Astrocyte (in vitro differentiated cells and primary cell): ENCODE data around the gene CDH23. TPM values are rescaled to one million over a fixed set of nuclear protein-coding genes. Genes with fewer than 3 reads are reported as not detected.

ENCODE experiments used
- DNase-seq: peaks from one replicate; pipeline ENCODE4 v3.0.0-alpha.2; 2010; ENCODE audit warnings: low read depth
- FAIRE-seq: peaks from 2 replicates; lab custom pipeline; 2011; peaks lifted over from hg19 to GRCh38; lab: Jason Lieb, UNC
- H2AFZ ChIP-seq: 2 replicates; pipeline ENCODE4 v1.6.0; 2012; ENCODE audit warnings: low read depth, low read length, inconsistent platforms
- H3K27ac ChIP-seq: 2 replicates; pipeline ENCODE4 v1.5.1; 2011; ENCODE audit warnings: low read depth, low read length, inconsistent platforms
- H3K27me3 ChIP-seq: 2 replicates; pipeline ENCODE4 v1.6.0; 2011; ENCODE audit warnings: low read length, inconsistent platforms; ENCODE audit not compliant: insufficient read depth
- H3K36me3 ChIP-seq: 2 replicates; pipeline ENCODE4 v1.5.1; 2011; ENCODE audit warnings: low read length, inconsistent platforms; ENCODE audit not compliant: insufficient read depth
- H3K4me1 ChIP-seq: 2 replicates; pipeline ENCODE4 v1.5.1; 2011; ENCODE audit warnings: low read length, inconsistent platforms; ENCODE audit not compliant: insufficient read depth
- H3K4me2 ChIP-seq: 2 replicates; pipeline ENCODE4 v1.6.0; 2012; ENCODE audit warnings: low read length, inconsistent platforms
- H3K4me3 ChIP-seq: 2 replicates; pipeline ENCODE4 v1.5.1; 2011; ENCODE audit warnings: low read depth, mild to moderate bottlenecking, low read length, inconsistent platforms; ENCODE audit not compliant: insufficient read depth
- H3K79me2 ChIP-seq: 2 replicates; pipeline ENCODE4 v1.6.0; 2012; ENCODE audit warnings: mild to moderate bottlenecking, low read length, inconsistent platforms; ENCODE audit not compliant: insufficient read depth
- H3K9ac ChIP-seq: 2 replicates; pipeline ENCODE4 v1.6.0; 2012; ENCODE audit warnings: mild to moderate bottlenecking, low read length, inconsistent platforms
- H3K9me3 ChIP-seq: 2 replicates; pipeline ENCODE4 v1.5.1; 2012; ENCODE audit warnings: low read depth, mild to moderate bottlenecking, low read length, inconsistent platforms; ENCODE audit not compliant: insufficient read depth
- H4K20me1 ChIP-seq: 2 replicates; pipeline ENCODE4 v1.6.0; 2012; ENCODE audit warnings: low read length, inconsistent platforms; ENCODE audit not compliant: insufficient read depth
- H3K27ac Mint-ChIP-seq: one replicate; pipeline ENCODE4 v1.8.0; 2021; ENCODE audit warnings: mild to moderate bottlenecking, mixed read lengths; ENCODE audit not compliant: unreplicated experiment
- H3K27me3 Mint-ChIP-seq: one replicate; pipeline ENCODE4 v1.8.0; 2021; ENCODE audit warnings: low read depth, mixed read lengths; ENCODE audit not compliant: unreplicated experiment
- H3K36me3 Mint-ChIP-seq: one replicate; pipeline ENCODE4 v1.8.0; 2021; ENCODE audit warnings: low read depth, mixed read lengths; ENCODE audit not compliant: unreplicated experiment
- H3K4me1 Mint-ChIP-seq: one replicate; pipeline ENCODE4 v1.8.0; 2021; ENCODE audit warnings: low read depth, mixed read lengths; ENCODE audit not compliant: unreplicated experiment
- H3K4me3 Mint-ChIP-seq: one replicate; pipeline ENCODE4 v1.8.0; 2021; ENCODE audit warnings: mild to moderate bottlenecking, moderate library complexity, mixed read lengths; ENCODE audit not compliant: unreplicated experiment
- H3K9me3 Mint-ChIP-seq: one replicate; pipeline ENCODE4 v1.8.0; 2021; ENCODE audit warnings: mild to moderate bottlenecking, mixed read lengths; ENCODE audit not compliant: unreplicated experiment
- CTCF ChIP-seq: IDR thresholded peaks from 2 replicates; pipeline ENCODE4 v1.5.1; 2011; ENCODE audit warnings: low read depth, mild to moderate bottlenecking, inconsistent platforms, low read length, moderate library complexity; ENCODE audit not compliant: insufficient read depth
- EZH2 ChIP-seq: IDR thresholded peaks from 2 replicates; pipeline ENCODE4 v1.6.1; 2012; ENCODE audit warnings: mild to moderate bottlenecking, low read length, inconsistent platforms; ENCODE audit not compliant: insufficient read depth
- total RNA-seq: library from RNA; stranded (reverse); gene quantifications from 2 replicates; pipeline ENCODE4 v1.2.1, GENCODE V29; 2021

CDH23 gene
- total RNA-seq, 1 donor from 2014 or later: not detected

- H3K27ac ChIP-seq: no peak overlapping the region
- H3K27ac Mint-ChIP-seq: no peak overlapping the region
- no peak overlapping the region for H2AFZ ChIP-seq
- H3K36me3 ChIP-seq: no peaks in the 10 kb centered on the region
- TF ChIP-seq EZH2 (no peak), CTCF (no peak)
- no peaks in the 10 kb centered on the region for H3K9me3 ChIP-seq
- H3K9ac ChIP-seq: no peak overlapping the region
- peaks cover 25% of the 10 kb centered on the region for H3K27me3 ChIP-seq
- H3K4me3 ChIP-seq: no peak overlapping the region
- H3K36me3 Mint-ChIP-seq: peaks cover 2% of the 10 kb centered on the region
- H3K4me3 Mint-ChIP-seq: no peak overlapping the region
- FAIRE-seq (no peak), DNase-seq (no peak)
- H3K4me1 ChIP-seq: no peaks in the 10 kb centered on the region
- H3K4me1 Mint-ChIP-seq: no peaks in the 10 kb centered on the region
- no peaks in the 10 kb centered on the region for H3K79me2 ChIP-seq
- peaks cover 75% of the 10 kb centered on the region for H3K27me3 Mint-ChIP-seq
- no peaks in the 10 kb centered on the region for H3K9me3 Mint-ChIP-seq
- H4K20me1 ChIP-seq: no peaks in the 10 kb centered on the region
- H3K4me2 ChIP-seq: no peak overlapping the region
Observed at GRCh38 chr10:71456631-71457030, 59.9 kb downstream of the CDH23 start.

GRCh38 chr10:71457908-71458307 is 61.2 kb downstream of the CDH23 start:
- no peak for FAIRE-seq
- no peaks in the 10 kb centered on the region for H3K4me1 Mint-ChIP-seq
- H3K27ac Mint-ChIP-seq: no peak overlapping the region
- no peak overlapping the region for H3K4me3 Mint-ChIP-seq
- Histone ChIP-seq H2AFZ (no peak overlapping the region), H3K9me3 (no peaks in the 10 kb centered on the region), H3K4me2 (no peak overlapping the region), H3K79me2 (no peaks in the 10 kb centered on the region), H3K27me3 (peaks cover 25% of the 10 kb centered on the region), H4K20me1 (no peaks in the 10 kb centered on the region), H3K9ac (no peak overlapping the region), H3K4me3 (no peak overlapping the region), H3K27ac (no peak overlapping the region), H3K4me1 (no peaks in the 10 kb centered on the region), H3K36me3 (no peaks in the 10 kb centered on the region)
- peaks cover 2% of the 10 kb centered on the region for H3K36me3 Mint-ChIP-seq
- no peak for DNase-seq
- TF ChIP-seq CTCF (no peak), EZH2 (no peak)
- peaks cover 70% of the 10 kb centered on the region for H3K27me3 Mint-ChIP-seq
- H3K9me3 Mint-ChIP-seq: no peaks in the 10 kb centered on the region

DNA sequence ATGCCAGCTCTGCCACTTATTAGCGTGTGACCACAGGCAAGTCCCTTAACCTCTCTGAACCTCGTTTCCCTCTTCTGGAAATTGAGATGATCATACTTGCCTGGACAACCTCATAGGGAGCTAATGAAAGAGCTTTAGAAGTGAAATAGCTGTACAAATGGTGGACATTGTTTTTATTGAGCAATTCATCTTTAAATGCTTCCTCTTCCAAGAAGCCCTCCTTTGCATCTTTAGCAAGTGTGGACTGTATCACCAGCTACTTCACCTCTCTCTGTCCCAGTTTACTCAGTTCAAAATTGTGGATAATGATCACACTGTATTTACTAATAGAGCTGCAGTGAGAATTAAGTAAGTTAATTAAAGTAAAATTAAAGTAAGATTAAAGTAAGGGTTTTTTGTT is 61.7 kb downstream of the CDH23 start:
- FAIRE-seq (no peak), DNase-seq (no peak)
- Mint-ChIP-seq H3K4me1 (no peaks in the 10 kb centered on the region), H3K36me3 (peaks cover 2% of the 10 kb centered on the region), H3K9me3 (no peaks in the 10 kb centered on the region), H3K27me3 (peaks cover 66% of the 10 kb centered on the region), H3K4me3 (no peak overlapping the region), H3K27ac (no peak overlapping the region)
- Histone ChIP-seq H3K9ac (no peak overlapping the region), H3K4me1 (no peaks in the 10 kb centered on the region), H3K4me2 (no peak overlapping the region), H2AFZ (no peak overlapping the region), H3K36me3 (no peaks in the 10 kb centered on the region), H3K4me3 (no peak overlapping the region), H3K79me2 (no peaks in the 10 kb centered on the region), H3K9me3 (no peaks in the 10 kb centered on the region), H3K27me3 (peaks cover 25% of the 10 kb centered on the region), H4K20me1 (no peaks in the 10 kb centered on the region), H3K27ac (no peak overlapping the region)
- TF ChIP-seq CTCF: no peak
